GM19467 (cell line): ENCODE data around the gene PLCL2.
"Not testable (repeated sequence)": the region's sequence is repeated elsewhere in the genome, so short reads cannot be mapped to it uniquely, and the experiment has no call there.

Experiments used
- ATAC-seq: cut with Tn5 transposase; IDR thresholded peaks from one replicate; pipeline ENCODE4 v1.9.1; 2021; ENCODE audit warnings: mild to moderate bottlenecking, moderate library complexity; ENCODE audit not compliant: unreplicated experiment

PLCL2 gene

DNA sequence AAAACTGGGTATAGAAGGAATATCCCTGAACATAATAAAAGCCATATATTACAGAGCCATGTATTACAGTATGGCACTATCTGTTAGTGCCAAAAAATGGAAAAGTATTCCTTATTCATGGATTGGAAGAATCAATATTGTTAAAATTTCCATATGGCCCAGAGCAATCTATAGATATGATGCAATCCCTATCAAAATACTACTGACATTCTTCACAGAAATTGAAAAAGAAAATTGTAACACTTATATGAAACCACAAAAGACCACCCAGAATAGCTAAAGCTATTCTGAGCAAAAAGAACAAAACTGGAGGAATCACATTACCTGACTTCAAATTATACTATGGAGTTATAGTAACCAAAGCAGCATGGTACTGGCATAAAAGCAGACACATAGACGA is 218.8 kb downstream of the PLCL2 start:
- no peak for ATAC-seq

DNA sequence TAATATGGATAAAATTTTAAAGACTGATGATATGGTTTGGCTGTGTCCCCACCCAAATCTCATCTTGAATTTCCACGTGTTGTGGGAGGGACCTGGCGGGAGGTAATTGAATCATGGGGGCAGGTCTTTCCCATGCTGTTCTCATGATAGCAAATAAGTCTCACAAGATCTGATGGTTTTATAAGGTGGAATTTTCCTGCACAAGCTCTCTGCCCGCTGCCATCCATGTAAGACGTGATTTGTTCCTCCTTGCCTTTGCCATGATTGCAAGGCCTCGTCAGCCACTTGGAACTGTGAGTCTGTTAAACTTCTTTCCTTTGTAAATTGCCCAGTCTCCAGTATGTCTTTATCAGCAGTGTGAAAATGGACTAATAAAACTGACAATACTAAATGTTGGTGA is 222.0 kb downstream of the PLCL2 start:
- ATAC-seq, result not testable (repeated sequence)

DNA sequence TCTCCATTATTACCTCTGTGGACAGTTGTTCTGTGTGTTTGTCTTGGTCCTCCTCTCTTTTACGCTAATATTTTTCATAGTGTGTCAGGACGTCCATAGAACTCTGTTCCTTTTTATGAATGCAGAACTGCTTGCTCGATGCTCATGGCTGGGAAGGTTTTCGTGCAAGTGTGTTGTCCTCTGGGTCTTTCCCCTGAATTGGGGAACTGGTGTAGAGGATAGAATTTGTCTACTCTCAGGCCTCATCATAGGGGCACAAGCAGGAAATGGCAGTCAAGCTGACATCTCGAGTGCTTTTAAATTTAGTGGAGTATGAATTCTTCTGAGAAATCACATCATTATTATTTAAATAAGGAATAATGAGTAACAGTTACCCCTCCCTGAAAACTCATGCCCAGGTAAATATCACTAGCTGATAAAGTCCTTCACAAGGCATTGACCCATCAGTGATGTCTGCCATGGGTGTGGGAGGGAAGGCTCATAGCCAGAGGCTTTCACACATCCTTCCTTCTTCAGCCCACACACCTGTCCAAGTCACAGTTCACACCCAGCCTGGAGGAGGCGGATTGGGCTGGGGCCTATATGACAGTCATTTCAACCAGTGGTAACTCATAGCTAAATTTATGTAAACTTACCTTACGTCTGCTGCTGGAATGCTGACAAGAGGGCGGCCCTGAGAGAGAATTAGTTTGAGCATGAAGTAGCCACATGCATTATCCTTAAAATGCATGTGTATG is 226.1 kb downstream of the PLCL2 start:
- no peak for ATAC-seq

DNA sequence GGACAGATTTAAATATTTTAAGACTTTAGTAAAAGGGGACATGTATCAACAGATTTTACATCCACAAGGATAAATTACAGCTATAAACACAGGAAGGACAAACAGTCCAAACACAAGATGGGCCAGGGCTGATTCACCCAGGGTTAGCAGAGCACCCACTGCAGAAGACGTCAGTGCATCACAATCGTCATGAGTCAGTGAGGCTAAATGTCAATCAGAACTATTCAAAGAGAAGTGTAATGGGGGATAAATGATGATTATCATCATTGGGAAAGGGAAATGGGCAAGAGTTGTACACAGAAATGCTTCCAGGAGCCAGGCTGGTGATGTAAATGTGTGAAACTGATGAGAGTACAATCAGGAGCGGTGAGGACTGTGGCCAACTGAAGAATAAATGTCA is 226.8 kb downstream of the PLCL2 start:
- ATAC-seq, result no peak

DNA sequence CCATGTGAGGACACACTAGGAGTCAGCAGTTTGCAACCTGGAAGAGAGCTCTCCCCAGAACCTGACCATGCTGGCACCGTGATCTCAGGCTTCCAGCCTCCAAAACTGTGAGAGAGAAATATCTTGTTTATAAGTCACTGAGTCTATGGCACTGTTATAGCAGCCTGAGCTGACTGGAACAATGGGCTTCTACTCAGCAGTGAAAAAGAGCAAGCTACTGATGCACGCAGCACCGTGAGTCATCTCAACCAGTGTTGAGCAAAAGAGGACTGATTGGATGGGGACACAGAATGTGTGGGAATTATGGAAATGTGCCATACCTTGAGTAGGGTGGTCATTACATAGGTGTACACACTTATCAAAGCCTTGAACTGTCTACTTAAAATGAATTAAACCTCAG is 230.4 kb downstream of the PLCL2 start:
- ATAC-seq, result no peak

DNA sequence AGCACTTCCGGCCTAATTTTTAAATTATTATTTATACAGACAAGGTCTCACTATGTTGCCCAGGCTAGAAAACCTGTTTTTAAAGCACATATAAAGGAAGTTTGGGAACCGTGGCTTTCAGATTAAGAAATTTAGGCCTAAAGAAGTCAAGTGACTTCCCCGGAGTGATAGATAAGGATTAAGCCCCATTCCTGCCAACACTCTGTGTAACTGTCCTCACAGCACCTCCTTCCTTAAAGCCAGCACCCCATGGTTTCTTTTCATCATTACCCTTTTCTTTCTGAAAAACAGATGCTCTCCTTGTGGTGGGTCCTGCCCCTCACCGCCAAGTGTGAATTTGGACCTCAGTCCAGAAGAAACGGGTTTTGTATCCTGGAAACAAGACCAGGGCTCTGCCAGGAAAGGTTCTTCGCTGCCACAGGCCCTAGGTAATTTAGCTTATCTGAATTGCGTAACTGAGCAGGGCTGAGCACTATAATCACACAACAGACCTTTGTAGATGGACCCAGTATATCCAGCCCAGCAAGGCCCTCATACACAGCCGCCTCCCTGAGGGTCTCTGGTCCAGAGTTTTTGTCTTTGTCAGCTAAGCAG is 231.3 kb downstream of the PLCL2 start:
- no peak for ATAC-seq

DNA sequence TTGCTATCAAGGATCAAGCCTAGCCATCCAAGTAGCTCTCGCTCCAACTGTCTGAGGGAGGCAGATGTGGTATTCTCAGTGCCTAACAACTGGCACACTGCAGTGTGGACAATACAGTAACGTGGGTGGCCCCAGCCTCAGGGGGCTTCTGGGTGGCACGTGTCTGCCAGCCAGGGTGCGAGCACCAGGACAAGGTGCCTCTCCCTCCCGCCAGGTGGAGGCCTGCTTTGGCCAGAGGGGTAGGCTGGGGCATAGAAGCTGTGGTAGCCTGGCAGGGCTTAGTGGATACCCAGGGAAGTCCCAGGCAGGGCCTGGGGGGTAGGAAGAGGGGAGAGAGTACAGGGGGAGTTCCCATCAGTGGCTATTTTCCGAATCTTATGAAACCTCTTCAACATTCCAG is 234.0 kb downstream of the PLCL2 start:
- ATAC-seq, result no peak

DNA sequence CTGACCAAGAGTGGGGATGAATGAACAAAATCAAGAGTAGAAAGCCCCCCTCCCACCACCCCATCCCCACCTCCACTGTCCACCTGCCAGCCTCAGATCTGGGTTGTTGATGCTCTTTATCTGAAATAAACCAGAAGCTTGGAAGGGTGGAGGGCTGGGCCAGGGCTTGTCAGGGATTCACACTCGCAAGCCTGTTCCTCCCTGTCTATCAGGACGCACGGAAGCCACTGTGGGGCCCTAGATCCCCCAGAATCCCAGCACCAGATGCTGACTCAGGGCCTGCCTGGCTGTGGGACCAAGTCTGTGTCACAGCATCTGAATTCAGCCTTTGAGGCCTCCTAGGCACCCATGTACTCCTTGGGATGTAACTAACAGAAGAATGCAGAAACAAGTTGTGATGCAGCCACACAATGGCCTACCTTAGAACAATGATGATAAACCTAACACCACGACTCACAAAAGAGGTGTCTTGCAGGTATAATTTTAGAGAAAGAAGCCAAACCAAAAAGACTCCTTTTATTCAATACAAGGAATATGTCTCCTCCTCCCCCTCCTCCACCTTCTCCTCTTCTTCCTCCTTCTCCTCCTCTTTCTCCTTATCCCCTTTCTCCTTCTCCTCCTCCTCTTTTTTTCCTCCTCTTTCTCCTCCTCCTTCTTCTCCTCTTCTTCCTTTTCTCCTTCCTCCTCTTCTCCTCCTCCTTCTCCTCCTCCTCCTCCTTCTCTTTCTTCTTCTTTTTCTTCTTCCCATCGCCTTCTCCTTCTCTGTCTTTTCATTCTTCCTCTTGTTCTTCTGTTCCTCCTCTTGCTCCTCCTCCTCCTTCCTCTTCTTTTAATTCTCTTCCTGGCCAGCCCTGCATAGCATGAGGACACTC is 234.7 kb downstream of the PLCL2 start:
- no peak for ATAC-seq

DNA sequence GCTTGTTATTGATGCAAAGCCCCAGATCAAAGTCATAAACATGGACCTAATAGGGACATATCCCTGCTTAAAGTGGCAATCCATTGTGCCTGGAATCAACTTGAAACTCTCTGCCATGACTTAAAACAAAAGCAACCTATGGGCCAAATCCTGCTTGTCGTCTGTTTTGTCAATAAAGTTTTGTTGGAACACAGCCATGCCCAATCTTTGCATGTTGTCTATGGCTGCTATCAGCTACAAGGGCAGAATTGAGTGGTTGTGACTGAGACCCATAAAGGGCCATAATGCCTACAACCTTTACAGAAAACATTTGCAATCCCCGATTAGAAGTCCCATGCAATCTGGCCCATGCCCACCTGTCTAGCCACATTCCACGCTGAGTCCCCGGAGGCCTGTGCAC is 235.4 kb downstream of the PLCL2 start:
- ATAC-seq, result no peak

DNA sequence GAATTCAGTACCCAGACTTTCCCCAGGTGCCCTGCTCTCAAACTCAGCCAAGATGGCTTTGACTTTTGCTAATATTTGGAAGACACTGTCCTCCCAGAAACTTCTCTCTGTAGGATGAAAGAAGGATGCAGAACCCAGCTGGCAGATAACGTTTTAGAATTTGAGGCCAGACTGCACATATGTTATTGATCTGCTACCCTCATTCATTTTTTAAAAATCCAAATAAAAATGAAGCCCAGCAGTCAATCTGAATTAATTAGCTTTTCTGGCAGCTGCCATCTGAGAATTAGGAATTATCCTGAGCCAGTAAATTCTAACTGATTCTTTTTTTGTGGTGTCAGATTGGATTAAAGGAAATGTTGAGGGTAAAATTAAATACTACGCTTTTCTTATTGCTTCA is 236.6 kb downstream of the PLCL2 start:
- no peak for ATAC-seq

DNA sequence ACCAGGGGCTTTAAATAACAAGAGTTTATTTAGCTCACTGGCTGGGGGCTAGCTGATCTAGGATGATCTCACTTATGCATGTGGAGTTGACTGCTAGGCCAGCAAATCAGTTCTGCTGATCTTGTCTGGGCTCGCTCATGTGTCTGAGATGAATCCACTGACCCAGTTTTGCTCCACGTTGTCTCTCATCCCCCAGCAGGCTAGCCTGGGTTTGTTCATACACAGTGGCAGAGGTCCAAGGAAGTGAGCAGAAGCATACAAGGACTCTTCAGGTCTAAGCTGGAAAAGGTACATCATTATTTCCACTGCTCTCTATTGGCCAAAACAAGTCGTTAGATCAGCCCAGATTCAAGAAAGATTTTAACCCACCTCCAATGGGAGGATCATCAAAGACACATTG is 238.0 kb downstream of the PLCL2 start:
- no peak for ATAC-seq

DNA sequence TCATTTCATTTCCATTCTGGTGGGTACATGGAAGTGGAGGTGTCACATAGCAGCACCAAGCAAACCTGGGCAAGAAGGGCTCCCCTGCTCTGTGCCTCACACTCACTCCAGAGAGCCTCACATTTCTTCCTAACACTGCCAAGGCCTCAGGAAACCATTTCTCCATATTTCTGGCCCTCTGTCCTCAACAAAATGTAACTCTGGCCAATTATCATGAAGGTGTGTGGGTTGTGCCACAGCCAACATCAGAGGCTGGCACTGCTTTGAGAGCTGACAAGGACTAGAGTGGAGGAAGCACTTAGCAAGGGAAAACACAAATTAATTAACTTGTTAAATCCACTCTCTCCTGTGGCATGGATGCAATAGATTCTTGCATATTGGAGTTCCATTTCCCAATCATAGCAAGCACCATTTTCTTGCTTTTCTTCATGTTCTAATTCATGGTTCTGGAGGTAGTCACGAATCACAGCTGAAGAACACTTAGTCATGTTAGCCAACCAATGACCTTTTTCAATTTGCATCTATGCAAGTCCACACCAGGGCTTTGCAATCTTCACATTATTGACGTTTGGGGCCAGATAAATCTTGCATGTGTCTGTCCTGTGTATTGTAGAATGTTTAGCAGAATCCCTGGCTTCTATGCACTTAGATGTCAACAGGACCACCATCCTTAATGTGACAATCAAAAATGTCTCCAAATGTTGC is 241.1 kb downstream of the PLCL2 start:
- no peak for ATAC-seq

DNA sequence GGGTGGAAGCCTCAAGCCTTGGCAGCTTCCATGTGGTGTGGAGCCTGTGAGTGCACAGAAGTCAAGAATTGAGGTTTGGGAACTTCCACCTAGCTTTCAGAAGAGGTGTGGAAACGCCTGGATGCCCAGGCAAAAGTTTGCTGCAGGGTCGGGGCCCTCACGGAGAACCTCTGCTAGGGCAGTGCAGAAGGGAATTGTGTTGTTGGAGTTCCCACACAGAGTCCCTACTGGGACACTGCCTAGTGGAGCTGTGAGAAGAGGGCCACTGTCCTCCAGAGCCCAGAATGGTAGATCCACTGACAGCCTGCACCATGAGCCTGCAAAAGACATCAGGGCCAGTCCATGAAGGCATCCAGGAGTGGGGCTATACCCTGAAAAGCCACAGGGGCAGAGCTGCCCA is 243.9 kb downstream of the PLCL2 start:
- not testable (repeated sequence) for ATAC-seq

DNA sequence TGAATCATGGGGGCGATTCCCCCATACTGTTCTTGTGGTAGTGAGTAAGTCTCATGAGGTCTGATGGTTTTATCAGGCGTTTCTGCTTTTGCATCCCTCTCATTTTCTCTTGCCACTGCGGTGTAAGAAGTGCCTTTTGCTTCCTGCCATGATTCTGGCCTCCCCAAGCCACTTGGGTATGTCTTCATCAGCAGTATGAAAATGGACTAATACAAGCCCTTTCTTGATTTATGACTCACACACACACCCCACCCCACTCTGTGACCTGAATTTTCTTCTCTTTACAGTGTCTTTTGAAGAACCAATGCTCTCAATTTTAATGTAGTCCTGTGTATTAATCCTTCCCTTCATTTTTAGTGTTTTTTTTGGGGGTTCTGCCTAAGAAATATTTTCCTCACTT is 244.8 kb downstream of the PLCL2 start:
- no peak for ATAC-seq

DNA sequence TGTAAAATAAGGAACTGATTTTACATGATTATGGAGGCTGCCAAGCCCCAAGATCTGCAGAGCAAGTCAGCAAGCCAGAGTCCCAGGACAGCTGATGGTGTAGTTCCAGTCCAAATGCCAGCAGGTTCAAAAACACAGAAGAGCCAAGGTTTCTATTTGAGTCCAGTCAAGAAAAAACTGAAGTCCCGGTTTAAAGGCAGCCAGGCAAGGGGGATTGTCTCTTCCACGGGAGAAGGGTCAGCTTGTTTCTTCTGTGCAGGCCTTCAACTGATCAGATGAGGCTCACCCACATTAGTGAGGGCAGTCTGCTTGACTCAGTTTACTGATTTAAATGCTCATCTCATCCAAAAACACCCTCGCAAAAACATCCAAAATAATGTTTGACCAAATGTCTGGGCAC is 246.2 kb downstream of the PLCL2 start:
- ATAC-seq, result no peak

DNA sequence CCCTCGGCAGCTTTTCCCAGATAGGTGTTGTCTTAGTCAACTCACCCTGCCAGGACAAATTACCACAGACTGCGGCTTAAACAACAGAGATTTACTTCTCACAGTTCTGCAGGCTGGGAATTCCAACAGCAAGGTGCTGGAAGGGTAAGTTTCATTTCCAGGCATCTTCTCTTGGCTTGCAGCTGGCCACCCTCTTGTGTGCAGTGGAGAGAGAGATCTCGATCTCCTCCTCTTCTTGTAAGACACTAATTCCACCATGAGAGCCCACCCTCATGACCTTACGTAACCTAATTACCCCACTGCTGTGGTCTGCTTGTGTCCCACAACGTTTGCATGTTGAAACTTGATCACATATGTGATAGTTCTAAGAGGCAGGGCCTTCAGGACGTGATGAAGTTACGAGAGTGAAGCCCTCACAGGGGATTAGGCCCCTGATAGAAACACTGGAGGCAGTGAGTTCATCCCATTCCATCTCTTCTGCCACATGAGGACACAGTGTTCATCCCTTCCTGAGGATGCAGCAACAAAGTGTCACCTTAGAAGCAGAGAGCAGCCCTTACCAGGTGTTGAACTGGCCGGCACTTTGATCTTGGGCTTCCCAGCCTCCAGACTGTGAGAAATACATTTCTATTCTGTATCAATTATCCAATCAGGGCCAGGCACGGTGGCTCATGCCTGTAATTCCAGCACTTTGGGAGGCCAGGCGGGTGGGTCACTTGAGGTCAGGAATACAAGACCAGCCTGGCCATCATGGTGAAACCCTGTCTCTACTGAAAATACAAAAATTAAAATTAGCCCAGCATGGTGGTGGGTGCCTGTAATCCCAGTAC is 247.7 kb downstream of the PLCL2 start:
- no peak for ATAC-seq

DNA sequence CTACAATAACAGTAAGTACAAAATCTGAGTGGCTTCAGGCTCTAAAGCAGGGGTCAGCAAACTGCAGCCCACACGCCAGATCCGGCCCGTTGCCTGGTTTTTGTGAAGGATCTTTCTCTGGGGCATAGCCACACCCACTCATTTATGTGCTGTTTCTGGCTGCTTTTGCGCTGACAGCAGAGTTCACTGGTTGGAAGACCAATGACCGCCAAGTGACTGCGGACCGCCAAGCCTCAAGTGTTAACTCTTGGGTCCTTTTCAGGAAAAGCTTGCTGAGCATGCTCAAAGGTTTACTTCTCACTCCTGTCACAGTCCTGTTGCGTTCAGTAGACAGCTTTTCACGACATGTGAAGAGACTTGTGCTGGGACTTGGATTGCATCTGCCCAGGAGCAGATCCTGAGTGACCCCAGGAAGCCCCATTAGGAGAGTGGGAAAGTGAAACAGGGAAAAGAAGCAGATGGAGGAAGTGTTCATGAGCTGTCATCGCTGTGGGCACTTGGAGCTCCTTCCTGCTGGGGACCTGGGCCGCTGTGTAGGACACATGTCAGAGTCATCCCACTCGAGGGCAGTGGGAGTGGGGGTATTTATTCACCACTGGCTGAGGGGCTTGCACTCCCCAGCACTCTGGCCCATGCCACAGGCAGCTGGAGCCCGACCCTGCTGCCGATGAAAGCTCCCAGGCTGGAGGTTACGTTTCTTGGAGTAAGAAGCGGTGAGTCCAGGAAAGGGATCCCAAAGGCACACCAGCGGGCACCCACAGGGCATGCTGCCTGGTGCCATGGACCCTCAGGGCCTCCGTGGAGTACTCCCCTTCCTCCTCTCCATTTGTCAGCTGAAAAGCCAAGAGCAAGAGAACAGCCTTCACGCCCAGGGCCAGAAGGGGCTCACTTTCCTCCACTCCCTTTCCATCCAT is 249.1 kb downstream of the PLCL2 start:
- ATAC-seq, result no peak

DNA sequence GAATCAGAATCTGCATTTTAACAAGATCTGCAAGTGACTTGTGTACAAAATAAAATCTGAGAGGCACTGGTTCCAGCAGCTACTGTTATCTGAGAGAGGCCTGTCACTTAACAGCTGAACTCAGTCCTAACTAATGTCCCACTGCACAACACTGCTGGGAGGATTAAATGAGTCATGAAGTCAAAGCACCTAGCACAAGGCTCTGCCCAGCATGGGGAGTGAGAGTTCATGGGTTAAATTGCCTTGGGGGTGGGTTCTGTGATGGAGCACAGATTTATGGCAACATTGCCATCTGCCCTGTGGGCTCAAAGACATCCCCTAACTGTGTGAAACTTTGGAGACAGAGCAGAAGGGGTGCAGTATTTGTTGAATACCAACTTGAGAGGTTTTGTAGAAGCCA is 250.9 kb downstream of the PLCL2 start:
- ATAC-seq, result no peak

DNA sequence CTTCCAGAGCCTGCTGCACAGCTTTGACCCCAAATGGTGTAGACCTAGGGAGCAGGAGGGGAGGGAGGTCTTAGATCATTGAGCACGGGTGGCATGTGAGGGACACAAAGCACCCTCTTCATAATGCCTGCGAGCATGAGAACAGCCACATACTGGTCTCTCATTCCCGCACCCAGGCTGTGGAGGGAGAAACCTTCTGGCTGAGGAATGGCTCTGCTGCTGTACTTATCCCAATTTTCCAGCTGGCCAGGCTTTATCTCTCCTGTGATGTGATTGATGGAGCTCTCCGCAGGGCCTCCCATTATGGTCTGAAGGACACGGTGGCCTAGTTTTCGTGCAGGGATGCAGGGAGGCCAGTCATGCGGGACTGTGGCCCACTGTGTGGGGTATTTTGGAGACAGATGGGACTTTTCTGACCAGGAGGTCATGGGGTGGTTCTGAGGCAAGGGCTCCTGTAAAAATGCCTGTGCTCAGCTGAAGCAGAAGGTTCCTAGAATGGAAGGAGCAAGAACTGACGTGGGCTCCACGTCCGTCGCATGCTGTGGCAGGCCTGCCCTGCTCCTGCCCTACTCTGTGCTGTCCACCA is 251.5 kb downstream of the PLCL2 start:
- no peak for ATAC-seq
